H9 (cell line): Measurements from ENCODE around the gene NFS1. TPM values are rescaled to one million over a fixed set of nuclear protein-coding genes. Genes with fewer than 3 reads are reported as not detected.

Experiments
- DNase-seq: peaks from one replicate; pipeline ENCODE4 v3.0.0-alpha.2; 2017
- H2AFZ ChIP-seq: one replicate; pipeline ENCODE4 v1.6.1; 2013; ENCODE audit warnings: mild to moderate bottlenecking, low read length, control low read depth, moderate library complexity
- H2AK5ac ChIP-seq: 2 replicates; pipeline ENCODE4 v1.6.1; 2013; ENCODE audit warnings: low read length, control low read depth, mixed read lengths; ENCODE audit not compliant: insufficient read length
- H2BK120ac ChIP-seq: one replicate; pipeline ENCODE4 v1.6.1; 2013; ENCODE audit warnings: low read depth, mild to moderate bottlenecking, low read length, control low read depth, inconsistent platforms; ENCODE audit not compliant: poor library complexity, severe bottlenecking
- H2BK12ac ChIP-seq: 2 replicates; pipeline ENCODE4 v1.6.1; 2013; ENCODE audit warnings: low read length, control low read depth, mixed read lengths, low read depth; ENCODE audit not compliant: insufficient read length
- H2BK15ac ChIP-seq: 2 replicates; pipeline ENCODE4 v1.6.1; 2013; ENCODE audit warnings: low read depth, low read length, control low read depth
- H2BK20ac ChIP-seq: one replicate; pipeline ENCODE4 v1.6.1; 2013; ENCODE audit warnings: low read depth, mild to moderate bottlenecking, low read length, control low read depth, inconsistent platforms; ENCODE audit not compliant: poor library complexity, severe bottlenecking
- H2BK5ac ChIP-seq: 2 replicates; pipeline ENCODE4 v1.6.1; 2013; ENCODE audit warnings: low read length, control low read depth, mixed read lengths; ENCODE audit not compliant: insufficient read length
- H3K14ac ChIP-seq: 2 replicates; pipeline ENCODE4 v1.6.1; 2013; ENCODE audit warnings: low read length, control low read depth; ENCODE audit not compliant: insufficient read depth
- H3K18ac ChIP-seq: 2 replicates; pipeline ENCODE4 v1.6.1; 2013; ENCODE audit warnings: low read depth, mild to moderate bottlenecking, mixed read lengths, low read length, control low read depth; ENCODE audit not compliant: insufficient read length
- H3K23ac ChIP-seq: 2 replicates; pipeline ENCODE4 v1.6.1; 2013; ENCODE audit warnings: low read length, control low read depth, mixed read lengths, low read depth; ENCODE audit not compliant: insufficient read length
- H3K23me2 ChIP-seq: 2 replicates; pipeline ENCODE4 v1.6.1; 2013; ENCODE audit warnings: low read depth, mild to moderate bottlenecking, mixed read lengths, low read length, control low read depth; ENCODE audit not compliant: insufficient read length, poor library complexity, severe bottlenecking
- H3K27ac ChIP-seq: 2 replicates; pipeline ENCODE4 v1.5.1; 2013; ENCODE audit warnings: low read length, control low read depth, mixed read lengths, low read depth; ENCODE audit not compliant: insufficient read length
- H3K27me3 ChIP-seq: 2 replicates; pipeline ENCODE4 v1.6.1; 2013; ENCODE audit warnings: low read length, control low read depth, inconsistent platforms; ENCODE audit not compliant: insufficient read depth
- H3K4ac ChIP-seq: 2 replicates; pipeline ENCODE4 v1.6.1; 2013; ENCODE audit warnings: low read depth, mild to moderate bottlenecking, control low read depth, inconsistent platforms, low read length, moderate library complexity
- H3K4me1 ChIP-seq: 2 replicates; pipeline ENCODE4 v1.6.1; 2013; ENCODE audit warnings: low read length, control low read depth, inconsistent platforms; ENCODE audit not compliant: insufficient read depth
- H3K4me2 ChIP-seq: 2 replicates; pipeline ENCODE4 v1.6.1; 2013; ENCODE audit warnings: low read length, control low read depth, mixed read lengths; ENCODE audit not compliant: insufficient read length, insufficient read depth
- H3K56ac ChIP-seq: 2 replicates; pipeline ENCODE4 v1.6.1; 2013; ENCODE audit warnings: low read depth, mild to moderate bottlenecking, mixed read lengths, low read length, control low read depth; ENCODE audit not compliant: insufficient read length
- H3K79me1 ChIP-seq: 2 replicates; pipeline ENCODE4 v1.6.1; 2013; ENCODE audit warnings: low read depth, mild to moderate bottlenecking, moderate library complexity, low read length, control low read depth, inconsistent platforms; ENCODE audit not compliant: insufficient read depth, poor library complexity, severe bottlenecking
- H3K79me2 ChIP-seq: 2 replicates; pipeline ENCODE4 v1.6.1; 2013; ENCODE audit warnings: low read length, control low read depth, inconsistent platforms; ENCODE audit not compliant: insufficient read depth
- H3K9ac ChIP-seq: 2 replicates; pipeline ENCODE4 v1.6.1; 2013; ENCODE audit warnings: low read length, control low read depth, mixed read lengths; ENCODE audit not compliant: insufficient read length; ENCODE audit errors: extremely low read depth
- H3K9me3 ChIP-seq: one replicate; pipeline ENCODE4 v1.6.1; 2013; ENCODE audit warnings: low read depth, low read length, inconsistent platforms; ENCODE audit not compliant: control insufficient read depth
- H3T11ph ChIP-seq: one replicate; pipeline ENCODE4 v1.6.1; 2013; ENCODE audit warnings: mild to moderate bottlenecking, low read length, control low read depth, inconsistent platforms
- H4K20me1 ChIP-seq: one replicate; pipeline ENCODE4 v1.6.1; 2013; ENCODE audit not compliant: control insufficient read depth, insufficient read length, insufficient read depth
- H4K5ac ChIP-seq: 2 replicates; pipeline ENCODE4 v1.6.1; 2013; ENCODE audit warnings: low read depth, mild to moderate bottlenecking, mixed read lengths, low read length, control low read depth; ENCODE audit not compliant: insufficient read length
- H4K8ac ChIP-seq: replicated peaks from 2 replicates; pipeline ENCODE4 v1.6.1; 2013; ENCODE audit warnings: low read length, control low read depth, mixed read lengths, low read depth; ENCODE audit not compliant: insufficient read length
- H4K91ac ChIP-seq: 2 replicates; pipeline ENCODE4 v1.6.1; 2013; ENCODE audit warnings: low read depth, mild to moderate bottlenecking, moderate library complexity, mixed read lengths, low read length, control low read depth; ENCODE audit not compliant: insufficient read length
- H3K27ac Mint-ChIP-seq, 3 experiments: 2 replicates in 2 of 3; 3 replicates in 1 of 3; pipeline ENCODE4 v1.8.0; 2020 to 2021; ENCODE audit warnings: mixed read lengths in 3 of 3, mild to moderate bottlenecking in 1 of 3, moderate library complexity in 1 of 3
- H3K27me3 Mint-ChIP-seq: 2 replicates; pipeline ENCODE4 v1.8.0; 2021; ENCODE audit warnings: low read depth, mild to moderate bottlenecking, moderate library complexity, mixed read lengths
- H3K36me3 Mint-ChIP-seq, 3 experiments: 2 replicates in 2 of 3; 3 replicates in 1 of 3; pipeline ENCODE4 v1.8.0; 2020 to 2021; ENCODE audit warnings: low read depth in 3 of 3, mixed read lengths in 3 of 3; ENCODE audit not compliant: insufficient read depth in 1 of 3
- H3K4me1 Mint-ChIP-seq, 2 experiments: 2 replicates each; pipeline ENCODE4 v1.8.0; 2020; ENCODE audit warnings: mixed read lengths in 2 of 2
- H3K4me3 Mint-ChIP-seq, 2 experiments: 2 replicates in 1 of 2; 3 replicates in 1 of 2; pipeline ENCODE4 v1.8.0; 2020 to 2021; ENCODE audit warnings: mild to moderate bottlenecking in 2 of 2, mixed read lengths in 2 of 2, moderate library complexity in 1 of 2
- H3K9me3 Mint-ChIP-seq, 2 experiments: 2 replicates in 1 of 2; 3 replicates in 1 of 2; pipeline ENCODE4 v1.8.0; 2020; ENCODE audit warnings: mild to moderate bottlenecking in 2 of 2, mixed read lengths in 2 of 2, moderate library complexity in 1 of 2
- CTCF ChIP-seq: fragments of 200-600 bp; sonication (generic); conservative IDR thresholded peaks from 3 replicates; pipeline ENCODE4 v1.8.0; 2021; ENCODE audit warnings: antibody characterized with exemption, mild to moderate bottlenecking
- WGBS: extraction: QIAGEN DNeasy Blood & Tissue Kit; methylation state at CpG from one replicate; pipeline ENCODE4 v1.1.7; 2013; ENCODE audit warnings: missing lambda C conversion rate, low lambda C conversion rate, mixed read lengths; ENCODE audit not compliant: insufficient read length; ENCODE audit errors: extremely low coverage; 5-methylcytosine and 5-hydroxymethylcytosine counted together
- total RNA-seq: library from RNA; stranded (reverse); gene quantifications from 2 replicates; pipeline ENCODE4 v1.2.1, GENCODE V29; 2021

The NFS1 gene
- total RNA-seq, 1 experiment from 2014 or later = 26.6 TPM

DNA sequence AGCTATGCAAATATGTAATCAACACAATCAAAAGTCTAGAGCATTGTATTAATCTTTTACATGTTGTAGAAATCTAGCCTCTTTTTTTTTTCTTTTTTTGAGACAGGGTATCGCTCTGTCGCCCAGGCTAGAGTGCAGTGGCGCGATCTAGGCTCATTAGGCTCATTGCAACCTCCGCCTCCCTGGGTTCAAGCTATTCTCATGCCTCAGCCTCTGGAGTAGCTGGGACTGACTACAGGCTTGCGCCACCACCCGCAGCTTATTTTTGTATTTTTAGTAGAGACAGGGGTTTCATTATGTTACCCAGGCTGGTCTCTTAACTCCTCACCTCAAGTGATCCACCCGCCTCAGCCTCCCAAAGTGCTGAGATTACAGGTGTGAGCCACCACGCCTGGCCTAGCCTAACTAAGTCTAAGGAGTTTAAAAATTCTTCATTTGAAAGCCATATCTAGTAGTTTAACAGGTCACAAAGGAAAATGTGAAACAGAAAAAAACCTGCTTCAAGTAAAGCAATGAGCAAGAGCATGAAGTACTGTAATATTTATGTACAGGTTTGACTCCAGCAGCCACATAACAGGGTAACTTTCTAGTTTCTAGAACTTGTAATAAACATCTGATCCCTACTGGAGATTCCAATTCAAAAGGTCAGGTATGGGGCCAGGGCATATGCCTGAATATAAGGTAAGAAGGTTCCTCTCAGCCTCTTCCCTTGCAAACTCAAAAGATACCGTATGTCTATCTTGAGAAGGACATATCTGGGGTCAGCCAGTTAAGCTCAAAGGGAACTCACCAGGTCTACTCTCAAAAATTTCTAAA lies 38.8 kb downstream of the NFS1 start:
- Histone ChIP-seq H2AK5ac (no peak overlapping the region), H2BK12ac (no peak overlapping the region), H3T11ph (no peak overlapping the region), H2BK20ac (no peak overlapping the region), H3K4me2 (no peak overlapping the region), H4K20me1 (no peaks in the 10 kb centered on the region), H3K14ac (no peak overlapping the region), H2AFZ (no peak overlapping the region), H2BK120ac (no peak overlapping the region), H3K9me3 (no peaks in the 10 kb centered on the region), H2BK5ac (no peak overlapping the region), H3K4me1 (no peaks in the 10 kb centered on the region; the same call in 1 of the 2 replicates), H3K79me1 (no peaks in the 10 kb centered on the region), H4K8ac (no peak overlapping the region), H3K18ac (no peak overlapping the region), H2BK15ac (no peak overlapping the region), H3K23ac (no peak overlapping the region), H3K79me2 (peaks cover 71% of the 10 kb centered on the region), H3K27me3 (no peaks in the 10 kb centered on the region), H3K56ac (no peak overlapping the region), H3K9ac (no peak overlapping the region), H4K5ac (no peak overlapping the region), H3K23me2 (peaks cover 9% of the 10 kb centered on the region), H4K91ac (no peak overlapping the region), H3K27ac (no peak overlapping the region), H3K4ac (no peak overlapping the region)
- Mint-ChIP-seq H3K27me3 (no peaks in the 10 kb centered on the region), H3K36me3 (peaks cover 2 to 8% (median 6%) of the 10 kb centered on the region in 3 experiments; a peak in 5 of 7 replicates), H3K4me1 (peaks cover 44 to 48% of the 10 kb centered on the region in 2 experiments), H3K27ac (peak overlapping the region in 2 of 3 experiments; percentile 28 to 61; a peak in 3 of 7 replicates), H3K4me3 (peak overlapping the region in 1 of 2 experiments; percentile 10; a peak in 1 of 5 replicates), H3K9me3 (no peaks in the 10 kb centered on the region; a peak in 1 of 5 replicates)
- DNase-seq = no peak
- no CpG with 5 or more reads among the region's 10 CpGs for WGBS
- TF ChIP-seq CTCF = no peak
